Stomach smooth muscle (tissue), 2 donors: Measurements from ENCODE around the gene PLXNB2.

Source experiments
- H3K27ac ChIP-seq: one replicate; pipeline ENCODE4 v1.7.0; 2013; ENCODE audit warnings: mild to moderate bottlenecking, low read length, inconsistent platforms
- H3K27me3 ChIP-seq, 2 donors: one replicate each; pipeline ENCODE4 v1.7.0; 2013; ENCODE audit warnings: low read length in 2 of 2; ENCODE audit not compliant: insufficient read depth in 2 of 2, control insufficient read depth in 1 of 2
- H3K36me3 ChIP-seq, 2 donors: one replicate each; pipeline ENCODE4 v1.7.0; 2013; ENCODE audit warnings: low read length in 2 of 2; ENCODE audit not compliant: control insufficient read depth in 2 of 2, insufficient read depth in 2 of 2
- H3K4me1 ChIP-seq: one replicate; pipeline ENCODE4 v1.7.0; 2013; ENCODE audit warnings: low read length; ENCODE audit not compliant: control insufficient read depth, insufficient read depth
- H3K4me3 ChIP-seq, 2 donors: one replicate each; pipeline ENCODE4 v1.7.0; 2013; ENCODE audit warnings: low read length in 2 of 2
- H3K9ac ChIP-seq, 2 donors: one replicate each; pipeline ENCODE4 v1.7.0; 2013; ENCODE audit warnings: low read length in 2 of 2, mild to moderate bottlenecking in 1 of 2
- H3K9me3 ChIP-seq, 2 donors: one replicate each; pipeline ENCODE4 v1.7.0; 2013; ENCODE audit warnings: low read length in 2 of 2; ENCODE audit not compliant: control insufficient read depth in 2 of 2
- donor health status: healthy.
- donor health status: Pancreatic carcinoma.

PLXNB2 gene

DNA sequence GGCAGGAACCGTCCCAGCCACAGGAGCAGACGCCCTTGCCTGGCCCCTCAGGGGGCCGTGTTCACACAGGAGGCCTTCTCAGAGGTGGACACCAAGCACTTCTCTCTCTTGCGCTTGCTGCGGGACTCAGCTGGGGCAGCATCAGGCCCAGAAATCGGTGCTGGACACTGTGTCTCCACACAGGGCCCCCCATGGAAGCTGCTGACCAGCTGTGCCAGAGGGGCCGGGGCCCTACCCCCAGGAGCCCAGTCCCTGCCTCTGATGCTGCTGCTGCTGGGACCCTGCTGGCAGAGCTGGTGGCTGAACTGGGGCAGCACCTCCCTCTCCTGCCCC, 4.0 kb downstream of the PLXNB2 start:
- Histone ChIP-seq H3K9me3 (no peaks in the 10 kb centered on the region), H3K4me1 (peaks cover 83% of the 10 kb centered on the region), H3K27me3 (no peaks in the 10 kb centered on the region), H3K9ac (peak overlapping the region; percentile 55 to 64), H3K4me3 (peak overlapping the region; percentile 11 to 55), H3K27ac (peak overlapping the region; percentile 91), H3K36me3 (no peaks in the 10 kb centered on the region)

DNA sequence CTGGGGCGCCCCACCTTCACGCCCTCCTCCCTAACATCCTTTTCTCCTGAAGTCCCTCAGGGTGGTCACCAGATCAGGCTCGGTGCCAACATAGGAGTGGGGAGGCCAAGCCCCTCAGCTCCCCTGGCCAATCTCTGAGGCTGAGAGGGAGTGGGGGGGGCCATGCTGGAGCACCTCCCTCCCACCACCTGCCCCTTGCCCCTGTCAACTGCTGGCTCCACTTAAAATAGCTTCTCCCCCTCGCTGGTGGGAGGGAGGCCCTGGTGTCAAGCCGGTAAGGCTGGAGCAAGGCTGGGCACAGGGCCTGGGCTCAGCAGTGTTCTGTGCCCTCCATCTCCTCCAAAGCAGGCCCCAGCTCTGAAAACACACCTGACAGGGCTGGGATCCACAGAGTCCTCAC, 4.9 kb downstream of the PLXNB2 start:
- H3K36me3 ChIP-seq, result no peaks in the 10 kb centered on the region
- no peaks in the 10 kb centered on the region for H3K9me3 ChIP-seq
- peak overlapping the region; percentile 91 for H3K27ac ChIP-seq
- H3K4me3 ChIP-seq, result peak overlapping the region; percentile 19 to 55
- peaks cover 85% of the 10 kb centered on the region for H3K4me1 ChIP-seq
- H3K27me3 ChIP-seq, result no peaks in the 10 kb centered on the region
- peak overlapping the region; percentile 45 to 51 for H3K9ac ChIP-seq

DNA sequence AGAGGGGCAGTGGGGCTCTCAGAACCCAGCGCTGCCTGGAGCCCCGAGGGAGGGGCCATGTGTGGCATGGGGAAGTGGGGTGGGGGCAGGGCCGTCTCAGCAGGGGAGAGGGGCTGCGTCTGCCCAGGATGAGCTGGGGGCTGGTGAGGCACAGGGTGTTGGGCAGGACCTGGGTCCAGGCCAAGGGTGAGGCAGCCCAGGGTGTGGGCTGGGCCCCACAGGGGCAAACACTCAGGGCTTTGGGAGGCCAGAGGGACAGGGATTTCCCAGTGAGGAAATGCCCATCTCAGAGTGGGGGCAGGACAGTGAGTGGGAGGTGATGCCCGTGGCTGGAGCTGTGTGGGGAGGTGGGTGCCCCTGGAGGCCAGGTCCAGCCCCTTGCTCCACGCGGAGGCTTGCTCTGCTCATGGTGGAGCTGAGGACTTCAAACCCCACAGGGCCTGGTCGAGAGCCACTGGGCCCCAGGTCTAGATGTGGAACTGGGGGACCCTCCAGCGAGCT, 5.4 kb downstream of the PLXNB2 start:
- H3K4me1 ChIP-seq, result peaks cover 90% of the 10 kb centered on the region

DNA sequence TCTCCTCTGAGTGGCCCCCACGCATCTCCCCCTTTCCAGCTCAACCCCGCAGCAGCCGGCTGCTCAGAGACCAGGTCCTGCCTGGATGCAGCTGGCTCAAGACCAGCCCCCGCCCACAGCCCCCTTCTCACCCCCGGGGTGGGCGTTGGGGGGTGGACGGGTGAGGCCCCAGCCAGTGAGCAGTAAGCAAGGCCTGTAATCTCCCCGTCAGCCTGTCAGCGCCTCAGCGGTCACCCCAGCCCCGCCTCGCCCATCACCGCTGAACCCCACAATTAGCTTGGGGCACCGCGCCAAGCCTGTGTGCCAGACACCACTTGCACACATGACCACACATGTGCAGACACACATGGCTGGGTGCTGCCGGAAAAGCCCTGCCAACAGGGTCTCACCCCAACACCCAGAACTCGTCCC, 5.9 kb downstream of the PLXNB2 start:
- no peaks in the 10 kb centered on the region for H3K9me3 ChIP-seq
- H3K4me1 ChIP-seq, result peaks cover 95% of the 10 kb centered on the region
- peak overlapping the region; percentile 91 for H3K27ac ChIP-seq
- H3K36me3 ChIP-seq, result no peaks in the 10 kb centered on the region
- peak overlapping the region; percentile 12 to 55 for H3K4me3 ChIP-seq
- no peaks in the 10 kb centered on the region for H3K27me3 ChIP-seq
- peak overlapping the region; percentile 5 to 45 for H3K9ac ChIP-seq

More for the DNA sequence above, 5.4 kb downstream of the PLXNB2 start:
- Histone ChIP-seq H3K9me3 (no peaks in the 10 kb centered on the region), H3K27ac (peak overlapping the region; percentile 91), H3K9ac (peak overlapping the region; percentile 29 to 45), H3K36me3 (no peaks in the 10 kb centered on the region), H3K4me3 (peak overlapping the region in 1 of 2 donors; percentile 55), H3K27me3 (no peaks in the 10 kb centered on the region)

DNA sequence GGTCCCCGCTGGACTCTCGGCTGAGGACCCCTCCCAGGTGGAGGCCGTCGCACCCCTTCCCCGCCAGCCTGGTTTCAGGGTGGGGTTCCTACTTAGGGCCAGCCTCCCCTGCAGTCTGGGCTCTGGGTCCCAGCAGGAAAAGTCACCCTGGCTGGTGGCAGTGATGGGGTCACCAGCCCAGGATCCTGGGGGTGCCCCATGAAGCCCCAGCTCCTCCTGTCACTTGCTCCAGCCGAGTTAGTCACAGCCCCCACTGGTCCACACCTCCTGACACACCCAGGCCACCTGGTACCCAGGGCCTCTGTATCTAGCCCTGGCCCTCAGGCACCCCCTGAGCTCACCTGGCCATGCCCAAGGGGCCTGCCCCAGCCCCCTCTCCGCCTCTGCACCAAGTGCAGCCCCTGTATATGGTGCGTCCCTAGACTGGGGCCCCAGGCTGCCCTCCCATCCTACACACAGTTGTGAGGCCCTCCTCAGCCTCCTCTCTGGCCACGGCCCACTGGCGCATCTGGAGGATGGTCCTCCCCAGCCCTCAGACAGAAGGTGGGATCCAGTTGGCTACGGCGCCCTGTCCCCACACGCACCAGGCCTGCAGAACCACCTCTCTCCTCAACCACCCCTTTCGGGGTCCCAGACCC, 6.7 kb downstream of the PLXNB2 start:
- H3K9me3 ChIP-seq, result no peaks in the 10 kb centered on the region
- peak overlapping the region; percentile 91 for H3K27ac ChIP-seq
- H3K9ac ChIP-seq, result peak overlapping the region in 1 of 2 donors; percentile 32
- no peaks in the 10 kb centered on the region for H3K36me3 ChIP-seq
- H3K4me3 ChIP-seq, result peak overlapping the region; percentile 12 to 29
- H3K4me1 ChIP-seq, result peaks cover 94% of the 10 kb centered on the region
- H3K27me3 ChIP-seq, result no peaks in the 10 kb centered on the region

DNA sequence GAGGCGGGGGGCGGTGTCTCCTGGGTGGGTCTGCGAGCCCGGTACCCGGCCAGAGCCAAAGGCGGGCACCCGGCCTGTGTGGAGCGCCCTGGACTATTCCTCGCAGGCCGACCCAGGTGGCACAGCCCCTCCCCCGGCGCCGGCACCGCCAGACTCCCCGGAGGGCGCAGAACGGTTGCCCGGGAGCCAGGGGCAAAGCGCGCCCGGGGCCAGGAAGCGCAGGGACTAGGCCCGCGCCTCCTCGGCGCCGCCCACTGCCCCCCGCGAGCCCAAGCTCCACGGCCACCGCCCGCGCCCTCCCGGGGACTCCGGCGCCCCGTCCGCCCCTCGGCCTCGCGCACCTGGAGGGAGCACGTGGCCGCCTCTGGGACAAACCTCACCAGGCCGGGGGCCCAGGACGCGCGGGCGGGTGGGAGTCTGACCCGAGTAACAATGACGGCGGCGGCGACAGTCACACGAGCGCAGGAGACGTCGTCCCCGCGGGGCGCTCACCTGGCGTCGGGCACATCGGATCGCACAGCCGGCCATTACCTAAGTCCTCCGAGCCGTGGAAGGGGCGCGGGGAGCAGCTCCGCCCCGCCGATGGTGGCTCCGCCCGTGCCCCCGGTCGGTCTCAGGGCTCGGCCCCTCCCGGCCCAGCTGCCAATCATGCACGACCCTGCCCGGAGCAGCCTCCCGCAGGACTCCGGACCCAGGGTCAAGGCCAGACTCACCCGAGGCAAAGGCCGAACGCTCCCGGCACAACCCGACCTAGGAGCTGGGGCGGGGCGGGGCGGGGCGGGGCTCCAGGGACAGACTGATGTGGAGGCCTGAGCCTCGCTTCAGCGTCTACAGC, 7.4 kb downstream of the PLXNB2 start:
- Histone ChIP-seq H3K4me1 (peaks cover 88% of the 10 kb centered on the region), H3K9me3 (no peaks in the 10 kb centered on the region), H3K36me3 (no peaks in the 10 kb centered on the region), H3K27me3 (no peaks in the 10 kb centered on the region), H3K4me3 (peak overlapping the region in 1 of 2 donors; percentile 40), H3K27ac (no peak overlapping the region), H3K9ac (no peak overlapping the region)

DNA sequence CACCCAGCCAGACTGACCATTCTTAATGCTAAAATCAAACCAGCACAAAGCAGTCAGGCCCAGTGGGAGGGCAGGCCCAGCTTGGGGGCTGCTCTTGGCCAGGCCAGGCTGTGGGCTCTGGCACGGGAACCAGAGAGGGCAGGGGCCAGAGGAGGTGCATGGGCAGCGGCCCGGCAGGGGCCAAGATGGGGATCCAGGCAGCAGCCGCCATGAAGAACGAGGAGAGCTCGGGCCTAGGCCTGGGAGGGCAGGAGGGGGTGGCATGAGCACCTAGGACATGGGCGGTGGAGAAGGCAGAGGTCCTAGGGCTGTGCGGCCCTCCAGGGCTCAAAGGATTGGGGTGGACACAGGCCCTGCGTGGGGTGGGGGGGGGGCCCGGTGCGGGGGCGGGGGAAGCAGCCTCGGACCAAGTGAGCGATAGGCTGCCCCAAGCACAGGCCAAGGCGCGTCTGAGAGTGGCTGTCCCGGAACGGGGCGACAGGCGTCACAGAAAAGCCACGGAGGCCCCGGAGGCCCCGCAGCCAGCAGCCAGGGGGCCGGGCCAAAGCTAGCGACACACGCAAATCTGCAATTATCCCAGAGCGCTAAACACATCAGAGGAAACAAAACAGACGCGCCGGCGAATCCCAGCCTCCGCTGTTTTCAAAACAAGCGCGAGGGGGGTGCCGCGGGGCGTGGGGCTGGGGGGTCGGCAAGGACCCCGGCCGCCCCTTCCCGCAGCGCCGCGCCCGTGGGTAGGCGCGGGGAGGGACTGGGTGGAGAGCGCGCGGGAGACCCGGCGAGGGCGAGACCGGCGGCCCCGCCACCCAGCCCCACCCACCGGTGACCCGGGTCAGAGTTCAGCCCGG, 8.3 kb downstream of the PLXNB2 start:
- Histone ChIP-seq H3K4me1 (peaks cover 88% of the 10 kb centered on the region), H3K36me3 (no peaks in the 10 kb centered on the region), H3K27me3 (no peaks in the 10 kb centered on the region), H3K9me3 (no peaks in the 10 kb centered on the region), H3K4me3 (peak overlapping the region in 1 of 2 donors; percentile 40), H3K27ac (no peak overlapping the region), H3K9ac (no peak overlapping the region)

DNA sequence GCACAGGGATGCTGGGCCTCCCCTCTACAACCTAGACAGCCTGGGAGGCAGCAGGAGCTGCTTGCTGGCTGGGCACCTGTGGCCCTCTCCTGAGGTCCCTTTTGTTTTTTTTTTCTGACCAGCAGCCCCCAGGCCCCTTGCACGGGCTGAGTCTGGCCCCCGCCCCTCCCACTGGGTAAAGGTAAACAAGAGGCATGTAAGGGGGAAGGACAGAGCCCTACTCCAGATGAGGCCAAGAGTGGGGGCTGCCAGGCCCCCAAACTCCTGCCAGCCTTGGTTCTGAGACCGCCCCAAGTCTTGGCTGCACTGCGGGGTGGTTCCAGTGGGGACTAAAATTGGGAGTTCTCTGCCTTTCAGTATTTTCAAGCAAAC, 9.2 kb downstream of the PLXNB2 start:
- no peak overlapping the region for H3K4me3 ChIP-seq

DNA sequence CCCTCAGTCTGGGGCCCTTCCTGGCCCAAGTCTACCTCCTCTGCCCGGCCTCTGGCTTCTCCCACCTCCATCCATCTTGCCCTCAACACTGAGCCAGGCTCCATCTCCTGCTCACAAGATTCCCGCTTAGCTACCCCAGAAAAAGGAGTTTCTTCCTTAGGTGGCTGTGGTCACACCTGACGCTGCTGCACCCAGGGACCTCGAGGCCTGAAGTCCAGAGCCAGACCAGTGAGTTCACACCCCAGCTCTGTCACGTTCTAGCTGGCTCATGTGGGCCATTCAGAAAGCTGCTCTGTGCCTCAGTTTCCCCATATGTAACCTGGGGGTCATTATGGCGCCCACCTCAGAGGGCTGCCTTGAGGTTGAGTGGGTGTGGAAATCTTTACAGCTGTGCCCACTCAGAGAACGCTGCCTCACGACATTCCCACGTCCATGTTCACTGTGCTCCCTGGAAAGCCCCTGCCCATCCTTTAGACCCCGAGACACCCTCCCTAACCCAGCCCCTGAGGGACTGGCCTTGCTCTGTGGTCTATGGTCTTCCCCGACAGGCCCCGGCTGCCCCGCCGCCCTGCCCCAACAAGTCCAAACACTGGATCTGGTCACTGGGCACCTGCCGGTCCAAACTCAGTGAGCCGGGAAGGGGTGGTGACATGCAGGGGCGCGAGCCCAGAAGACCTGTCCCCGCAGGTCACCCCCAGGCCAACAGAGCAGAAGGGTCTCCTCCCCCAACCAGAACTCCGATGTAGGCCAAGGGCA, 9.8 kb downstream of the PLXNB2 start:
- Histone ChIP-seq H3K27ac (peak overlapping the region; percentile 31), H3K4me3 (no peak overlapping the region), H3K4me1 (peaks cover 88% of the 10 kb centered on the region), H3K9me3 (no peaks in the 10 kb centered on the region), H3K9ac (peak overlapping the region in 1 of 2 donors; percentile 9), H3K36me3 (no peaks in the 10 kb centered on the region), H3K27me3 (no peaks in the 10 kb centered on the region)

More for the DNA sequence above, 9.2 kb downstream of the PLXNB2 start:
- Histone ChIP-seq H3K27ac (peak overlapping the region; percentile 31), H3K9me3 (no peaks in the 10 kb centered on the region), H3K9ac (no peak overlapping the region), H3K36me3 (no peaks in the 10 kb centered on the region), H3K4me1 (peaks cover 88% of the 10 kb centered on the region), H3K27me3 (no peaks in the 10 kb centered on the region)
